Activated CD4-positive, alpha-beta T cell treated with anti-CD3 and anti-CD28 coated beads for 36 hours (primary cell): ENCODE measurements around the gene RAD23A. TPM values are rescaled to one million over a fixed set of nuclear protein-coding genes. Genes with fewer than 3 reads are reported as not detected.
"Not testable (repeated sequence)": the region's sequence is repeated elsewhere in the genome, so short reads cannot be mapped to it uniquely, and the experiment has no call there.

Experiments
- ATAC-seq: fragments of 200-7000 bp; cut with Tn5 transposase; one replicate; pipeline ENCODE4 v1.10.0; 2021; ENCODE audit warnings: mild to moderate bottlenecking, moderate library complexity
- CTCF ChIA-PET: fragments of 350-600 bp; sonication (Branson Sonifier 250); formaldehyde crosslinking; loops from one replicate; lab custom pipeline; 2021; ENCODE audit warnings: antibody characterized with exemption; lab: Charles Lee
- POLR2A ChIA-PET: fragments of 350-600 bp; sonication (Branson Sonifier 250); formaldehyde crosslinking; loops from one replicate; lab custom pipeline; 2021; ENCODE audit warnings: antibody characterized with exemption, inconsistent platforms; lab: Charles Lee
- DNase-seq: peaks from one replicate; pipeline ENCODE4 v3.0.0-alpha.2; 2020
- H3K27ac Mint-ChIP-seq: one replicate; pipeline ENCODE4 v1.8.0; 2021; ENCODE audit warnings: mixed read lengths
- H3K27me3 Mint-ChIP-seq: one replicate; pipeline ENCODE4 v1.8.0; 2021; ENCODE audit warnings: mixed read lengths
- H3K36me3 Mint-ChIP-seq: one replicate; pipeline ENCODE4 v1.8.0; 2021; ENCODE audit warnings: low read depth, mixed read lengths
- H3K4me1 Mint-ChIP-seq: one replicate; pipeline ENCODE4 v1.8.0; 2021; ENCODE audit warnings: mixed read lengths
- H3K4me3 Mint-ChIP-seq: one replicate; pipeline ENCODE4 v1.8.0; 2021; ENCODE audit warnings: mild to moderate bottlenecking, moderate library complexity, mixed read lengths
- H3K9me3 Mint-ChIP-seq: one replicate; pipeline ENCODE4 v1.8.0; 2021; ENCODE audit warnings: low read depth, mixed read lengths
- intact Hi-C, 2 experiments: fragments of 100-400 bp; cut with DNase I in 1 of 2; cut with micrococcal nuclease in 1 of 2; formaldehyde crosslinking; loops; one replicate each; pipeline versions ENCODE4 v1.14.2 to v1.15.1; 2022 to 2024; cut with DNase I, micrococcal nuclease
- total RNA-seq, 2 experiments: library from RNA; stranded (reverse); gene quantifications; one replicate each; pipeline ENCODE4 v1.2.3, GENCODE V29; 2021

Gene RAD23A
- total RNA-seq, 2 experiments from 2014 or later, result 189 to 265 TPM

DNA sequence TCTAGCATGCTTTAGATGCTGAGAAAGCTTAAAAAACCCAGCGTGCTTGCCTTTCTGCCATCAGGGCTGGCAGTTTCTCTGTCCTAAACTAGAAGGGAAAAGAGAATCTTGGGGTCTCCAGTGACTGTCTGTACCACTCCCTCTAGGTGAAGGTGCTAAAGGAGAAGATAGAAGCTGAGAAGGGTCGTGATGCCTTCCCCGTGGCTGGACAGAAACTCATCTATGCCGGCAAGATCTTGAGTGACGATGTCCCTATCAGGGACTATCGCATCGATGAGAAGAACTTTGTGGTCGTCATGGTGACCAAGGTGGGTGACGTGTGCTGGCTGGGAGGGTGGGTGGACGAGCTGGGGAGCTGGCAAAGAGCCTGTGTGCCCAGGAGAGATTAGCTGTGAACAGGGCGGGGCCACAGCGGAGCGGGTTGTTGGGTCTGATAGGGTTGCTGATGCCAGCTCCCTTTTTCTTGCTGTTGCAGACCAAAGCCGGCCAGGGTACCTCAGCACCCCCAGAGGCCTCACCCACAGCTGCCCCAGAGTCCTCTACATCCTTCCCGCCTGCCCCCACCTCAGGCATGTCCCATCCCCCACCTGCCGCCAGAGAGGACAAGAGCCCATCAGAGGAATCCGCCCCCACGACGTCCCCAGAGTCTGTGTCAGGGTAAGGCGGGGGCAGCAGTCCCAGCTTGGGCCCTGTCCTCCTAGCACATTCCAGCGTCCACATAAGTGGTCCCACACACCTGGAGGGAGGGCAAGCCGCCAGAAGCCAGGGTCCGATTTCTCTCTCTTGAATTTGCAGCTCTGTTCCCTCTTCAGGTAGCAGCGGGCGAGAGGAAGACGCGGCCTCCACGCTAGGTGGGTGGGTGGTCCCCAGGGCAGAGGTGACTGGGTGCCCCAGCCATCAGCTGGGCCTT lies 2.3 kb downstream of the RAD23A start:
- Mint-ChIP-seq H3K36me3 (peaks cover 80% of the 10 kb centered on the region), H3K27me3 (no peaks in the 10 kb centered on the region), H3K9me3 (no peaks in the 10 kb centered on the region), H3K4me1 (peaks cover 41% of the 10 kb centered on the region), H3K4me3 (peak overlapping the region; percentile 88), H3K27ac (peak overlapping the region; percentile 70)
- ChIA-PET POLR2A (interaction anchor here (0.5 kb wide), 1 partner anchor 17 kb away, joined by 3 read pairs; no protein-coding TSS in a partner anchor), CTCF (interaction anchor here (0.6 to 1.1 kb wide), 2 partner anchors 17 to 103 kb away, joined by 4 to 5 read pairs; no protein-coding TSS in a partner anchor)
- intact Hi-C loops, result loop anchor here (5.0 to 10.0 kb wide), 3 partner anchors 226 to 1567 kb away; partner anchors contain the start of genes DNAJB1 (in 1 of the 2), TNPO2 (in 1 of the 2), ZNF490 (in 1 of the 2) and ZNF791 (in 1 of the 2)
- ATAC-seq (no peak), DNase-seq (no peak)

DNA sequence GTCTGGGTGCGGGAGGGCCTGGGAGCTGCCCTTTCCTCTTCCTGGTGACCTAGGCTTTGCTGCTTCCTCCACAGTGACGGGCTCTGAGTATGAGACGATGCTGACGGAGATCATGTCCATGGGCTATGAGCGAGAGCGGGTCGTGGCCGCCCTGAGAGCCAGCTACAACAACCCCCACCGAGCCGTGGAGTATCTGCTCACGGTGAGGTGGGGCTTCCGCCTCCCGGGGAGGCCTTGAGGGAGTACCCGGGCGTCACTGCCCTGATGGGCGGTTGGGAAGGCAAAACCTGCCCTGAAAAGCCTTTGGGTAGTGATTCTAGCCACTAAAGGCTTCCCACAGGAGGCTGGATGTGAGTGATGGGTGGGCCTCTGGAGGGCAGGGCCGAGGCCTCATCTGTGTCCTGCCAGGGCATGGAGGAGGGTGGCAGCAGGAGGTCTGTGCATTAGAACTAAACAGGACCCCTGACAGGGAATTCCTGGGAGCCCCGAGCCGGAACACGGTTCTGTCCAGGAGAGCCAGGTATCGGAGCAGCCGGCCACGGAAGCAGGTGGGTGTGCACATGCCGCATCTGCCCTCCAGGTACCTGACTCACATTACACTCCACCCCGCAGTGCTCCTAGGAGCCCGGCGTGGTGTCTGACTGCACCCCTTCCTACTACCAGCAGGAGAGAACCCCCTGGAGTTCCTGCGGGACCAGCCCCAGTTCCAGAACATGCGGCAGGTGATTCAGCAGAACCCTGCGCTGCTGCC lies 3.1 kb downstream of the RAD23A start:
- no peak for ATAC-seq
- CTCF ChIA-PET, result interaction anchor here (1.0 kb wide), 1 partner anchor 17 kb away, joined by 3 read pairs; no protein-coding TSS in a partner anchor
- intact Hi-C loops, result loop anchor here (5.0 to 10.0 kb wide), 3 partner anchors 226 to 1566 kb away; partner anchors contain the start of genes DNAJB1 (in 1 of the 2), TNPO2 (in 1 of the 2), ZNF490 (in 1 of the 2) and ZNF791 (in 1 of the 2)
- Mint-ChIP-seq H3K4me3 (no peak overlapping the region), H3K27me3 (no peaks in the 10 kb centered on the region), H3K9me3 (no peaks in the 10 kb centered on the region), H3K27ac (no peak overlapping the region), H3K36me3 (peaks cover 80% of the 10 kb centered on the region), H3K4me1 (peaks cover 40% of the 10 kb centered on the region)
- no peak for DNase-seq
- POLR2A ChIA-PET, result no interaction called here

- Mint-ChIP-seq H3K4me1 (peaks cover 41% of the 10 kb centered on the region), H3K27me3 (no peaks in the 10 kb centered on the region), H3K4me3 (no peak overlapping the region), H3K27ac (peak overlapping the region; percentile 64), H3K36me3 (peaks cover 80% of the 10 kb centered on the region), H3K9me3 (no peaks in the 10 kb centered on the region)
- no peak for ATAC-seq
- DNase-seq, result no peak
- ChIA-PET CTCF (interaction anchor here (1.0 kb wide), 1 partner anchor 16 kb away, joined by 3 read pairs; no protein-coding TSS in a partner anchor), POLR2A (no interaction called here)
- intact Hi-C loops, result loop anchor here (5.0 to 10.0 kb wide), 3 partner anchors 227 to 1565 kb away; partner anchors contain the start of genes DNAJB1 (in 1 of the 2), TNPO2 (in 1 of the 2), ZNF490 (in 1 of the 2) and ZNF791 (in 1 of the 2)
Observed at GRCh38 chr19:12949363-12950283, 4.0 kb downstream of the RAD23A start.

GRCh38 chr19:12952050-12952449 lies 6.4 kb downstream of the RAD23A start:
- intact Hi-C loops, ATAC-seq, DNase-seq, POLR2A ChIA-PET, H3K27me3 Mint-ChIP-seq, H3K4me3 Mint-ChIP-seq, H3K9me3 Mint-ChIP-seq: not testable (repeated sequence)
- CTCF ChIA-PET, result interaction anchor here (0.6 kb wide), 1 partner anchor 238 kb away, joined by 3 read pairs; no protein-coding TSS in a partner anchor
- H3K36me3 Mint-ChIP-seq, result peaks cover 79% of the 10 kb centered on the region
- H3K27ac Mint-ChIP-seq, result peak overlapping the region; percentile 8
- peaks cover 40% of the 10 kb centered on the region for H3K4me1 Mint-ChIP-seq

DNA sequence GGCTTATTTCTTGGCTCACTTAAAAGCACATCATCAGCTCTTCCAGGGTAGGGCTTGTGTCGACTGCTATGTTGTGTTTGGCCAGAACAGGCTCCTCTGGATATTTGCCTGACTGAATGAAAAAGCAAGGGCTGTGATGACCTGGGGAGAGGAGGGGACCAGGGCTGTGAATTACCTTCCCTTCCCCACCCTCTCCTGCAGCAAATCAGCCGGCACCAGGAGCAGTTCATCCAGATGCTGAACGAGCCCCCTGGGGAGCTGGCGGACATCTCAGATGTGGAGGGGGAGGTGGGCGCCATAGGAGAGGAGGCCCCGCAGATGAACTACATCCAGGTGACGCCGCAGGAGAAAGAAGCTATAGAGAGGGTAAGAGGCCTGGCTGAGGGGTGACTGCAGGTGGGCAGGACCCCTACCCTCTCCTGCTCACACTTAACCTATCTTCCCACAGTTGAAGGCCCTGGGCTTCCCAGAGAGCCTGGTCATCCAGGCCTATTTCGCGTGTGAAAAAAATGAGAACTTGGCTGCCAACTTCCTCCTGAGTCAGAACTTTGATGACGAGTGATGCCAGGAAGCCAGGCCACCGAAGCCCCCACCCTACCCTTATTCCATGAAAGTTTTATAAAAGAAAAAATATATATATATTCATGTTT lies 7.0 kb downstream of the RAD23A start:
- H3K27ac Mint-ChIP-seq, result peak overlapping the region; percentile 37
- H3K36me3 Mint-ChIP-seq, result peaks cover 76% of the 10 kb centered on the region
- no peaks in the 10 kb centered on the region for H3K27me3 Mint-ChIP-seq
- peaks cover 36% of the 10 kb centered on the region for H3K4me1 Mint-ChIP-seq
- ChIA-PET CTCF (interaction anchor here (0.6 to 5.4 kb wide), 3 partner anchors 10 to 24 kb away, joined by 3 to 38 read pairs (median 4); no protein-coding TSS in a partner anchor), POLR2A (no interaction called here)
- H3K9me3 Mint-ChIP-seq, result no peaks in the 10 kb centered on the region
- intact Hi-C loops, result no loop called here
- no peak overlapping the region for H3K4me3 Mint-ChIP-seq
- ATAC-seq (no peak), DNase-seq (no peak)

DNA sequence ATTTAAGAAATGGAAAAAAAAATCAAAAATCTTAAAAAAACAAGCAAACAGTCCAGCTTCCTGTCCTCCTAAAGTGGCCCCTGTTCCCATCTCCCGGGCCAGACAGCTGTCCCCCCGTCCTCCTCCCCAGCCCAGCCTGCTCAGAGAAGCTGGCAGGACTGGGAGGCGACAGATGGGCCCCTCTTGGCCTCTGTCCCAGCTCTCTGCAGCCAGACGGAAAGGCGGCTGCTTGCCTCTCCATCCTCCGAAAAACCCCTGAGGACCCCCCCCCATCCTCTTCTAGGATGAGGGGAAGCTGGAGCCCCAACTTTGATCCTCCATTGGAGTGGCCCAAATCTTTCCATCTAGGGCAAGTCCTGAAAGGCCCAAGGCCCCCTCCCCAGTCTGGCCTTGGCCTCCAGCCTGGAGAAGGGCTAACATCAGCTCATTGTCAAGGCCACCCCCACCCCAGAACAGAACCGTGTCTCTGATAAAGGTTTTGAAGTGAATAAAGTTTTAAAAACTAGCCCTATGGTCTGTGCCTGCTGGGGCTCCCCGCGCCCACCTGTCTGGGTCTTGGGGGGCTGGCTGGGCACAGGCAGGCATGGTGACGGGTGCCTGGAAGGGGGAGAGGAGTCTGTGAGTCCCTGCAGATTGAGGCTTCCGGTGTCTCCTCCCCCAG lies 7.6 kb downstream of the RAD23A start:
- H3K4me1 Mint-ChIP-seq, result peaks cover 34% of the 10 kb centered on the region
- no peak for DNase-seq

DNA sequence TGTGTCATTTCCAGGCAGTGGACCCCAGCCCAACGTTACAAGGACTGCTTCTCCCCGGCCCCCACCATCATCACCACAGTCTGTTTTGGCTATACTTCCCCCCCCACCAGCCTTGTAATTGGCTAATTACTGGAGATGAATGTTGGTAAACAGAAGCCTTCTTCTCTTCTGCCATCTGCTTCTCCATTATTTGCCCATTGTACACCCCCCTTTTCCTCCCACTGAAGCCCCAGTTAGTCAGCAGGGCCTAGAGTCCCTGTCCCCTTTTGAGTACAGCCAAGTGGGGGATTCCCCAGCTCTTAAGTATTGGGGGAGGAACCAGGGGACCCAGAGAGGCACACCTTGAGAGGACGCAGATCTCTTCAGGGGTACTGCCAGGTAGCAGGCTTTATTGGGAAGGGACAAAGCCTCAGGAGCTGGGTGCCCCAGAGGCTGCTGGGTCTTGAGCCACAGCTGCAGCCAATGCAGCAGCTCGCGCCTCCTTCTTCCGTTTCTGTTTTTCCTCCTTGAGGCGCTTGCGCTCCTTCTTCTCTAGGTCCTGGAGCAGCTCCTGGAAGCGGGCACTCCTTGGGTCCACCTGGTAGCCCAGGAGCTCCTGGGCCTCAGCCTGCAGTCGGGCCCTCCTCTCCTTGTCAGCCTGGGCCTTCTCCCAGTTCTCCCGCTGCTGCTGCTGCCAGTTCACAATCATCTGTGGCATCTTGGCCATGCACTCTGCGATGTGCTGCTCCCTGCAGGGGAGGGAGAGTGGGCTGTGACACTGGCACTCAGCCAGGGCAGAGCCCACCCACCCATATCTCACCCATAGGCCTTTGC lies 8.3 kb downstream of the RAD23A start:
- Mint-ChIP-seq H3K4me3 (no peak overlapping the region), H3K4me1 (peaks cover 34% of the 10 kb centered on the region), H3K36me3 (peaks cover 62% of the 10 kb centered on the region), H3K27me3 (no peaks in the 10 kb centered on the region), H3K9me3 (no peaks in the 10 kb centered on the region), H3K27ac (peak overlapping the region; percentile 88)
- intact Hi-C loops, result no loop called here
- CTCF ChIA-PET, result interaction anchor here (5.4 kb wide), 1 partner anchor 11 kb away, joined by 38 read pairs; no protein-coding TSS in a partner anchor
- DNase-seq (no peak), ATAC-seq (peak; percentile 16)
- POLR2A ChIA-PET, result interaction anchor here (0.8 to 0.9 kb wide), 2 partner anchors 7 to 14 kb away, joined by 3 read pairs; no protein-coding TSS in a partner anchor

More for the DNA sequence above, 7.6 kb downstream of the RAD23A start:
- Mint-ChIP-seq H3K4me3 (no peak overlapping the region), H3K27me3 (no peaks in the 10 kb centered on the region), H3K9me3 (no peaks in the 10 kb centered on the region), H3K36me3 (peaks cover 70% of the 10 kb centered on the region), H3K27ac (peak overlapping the region; percentile 73)
- ChIA-PET POLR2A (no interaction called here), CTCF (interaction anchor here (0.6 to 5.4 kb wide), 3 partner anchors 9 to 24 kb away, joined by 3 to 38 read pairs (median 4); no protein-coding TSS in a partner anchor)
- intact Hi-C loops, result no loop called here
- no peak for ATAC-seq

DNA sequence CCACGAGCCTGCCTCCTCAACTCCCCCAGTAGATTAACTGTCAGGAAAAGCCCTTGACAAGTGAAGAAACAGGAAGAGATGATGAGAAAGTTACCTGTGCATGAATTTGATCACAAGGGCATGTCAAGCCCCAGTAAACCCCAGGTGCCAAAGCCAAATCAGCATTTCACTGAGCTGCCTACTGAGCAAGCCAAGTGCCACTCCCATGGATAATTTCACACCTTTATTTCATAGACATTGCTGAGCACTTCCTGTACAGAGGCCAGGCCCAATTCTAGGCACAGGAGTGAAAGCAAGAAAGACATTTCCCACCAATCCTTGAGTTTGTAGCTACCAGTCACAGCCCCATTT lies 8.9 kb downstream of the RAD23A start:
- Mint-ChIP-seq H3K4me3 (peak overlapping the region; percentile 91), H3K4me1 (peaks cover 34% of the 10 kb centered on the region), H3K27me3 (no peaks in the 10 kb centered on the region), H3K9me3 (no peaks in the 10 kb centered on the region), H3K36me3 (peaks cover 60% of the 10 kb centered on the region), H3K27ac (peak overlapping the region; percentile 88)
- DNase-seq (peak; percentile 38), ATAC-seq (no peak)
- intact Hi-C loops, result no loop called here
- POLR2A ChIA-PET, result interaction anchor here (0.8 to 0.9 kb wide), 2 partner anchors 8 to 13 kb away, joined by 3 read pairs; no protein-coding TSS in a partner anchor
- CTCF ChIA-PET, result interaction anchor here (5.4 kb wide), 1 partner anchor 11 kb away, joined by 38 read pairs; no protein-coding TSS in a partner anchor

DNA sequence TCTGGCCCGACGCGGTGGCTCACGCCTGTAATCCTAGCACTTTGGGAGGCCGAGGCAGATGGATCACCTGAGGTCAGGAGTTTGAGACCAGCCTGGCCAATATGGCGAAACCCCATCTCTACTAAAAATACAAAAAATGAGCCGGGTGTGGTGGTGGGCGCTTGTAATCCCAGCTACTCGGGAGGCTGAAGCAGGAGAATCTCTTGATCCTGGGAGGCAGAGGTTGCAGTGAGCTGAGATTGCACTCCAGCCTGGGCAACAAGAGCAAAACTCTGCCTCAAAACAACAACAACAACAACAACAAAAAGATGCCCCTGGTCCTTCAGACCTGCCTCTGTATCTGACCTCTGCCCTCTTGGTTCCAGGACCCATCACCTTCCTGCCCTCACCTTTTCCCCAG lies 9.9 kb downstream of the RAD23A start:
- Mint-ChIP-seq H3K27ac (peak overlapping the region; percentile 88), H3K4me1 (peaks cover 34% of the 10 kb centered on the region), H3K4me3 (peak overlapping the region; percentile 91), H3K36me3 (peaks cover 50% of the 10 kb centered on the region)
- POLR2A ChIA-PET, result interaction anchor here (0.6 to 1.4 kb wide), 2 partner anchors 10 to 270 kb away, joined by 3 to 4 read pairs; no protein-coding TSS in a partner anchor
- H3K9me3 Mint-ChIP-seq, ATAC-seq, H3K27me3 Mint-ChIP-seq, DNase-seq, intact Hi-C loops: not testable (repeated sequence)
- CTCF ChIA-PET, result interaction anchor here (1.0 to 5.4 kb wide), 2 partner anchors 10 to 163 kb away, joined by 5 to 38 read pairs; partner anchors contain the start of gene NACC1
